AG10803 (cell line): ENCODE results near the gene SDHB.

ENCODE experiments used
- DNase-seq: peaks from one replicate; pipeline ENCODE4 v3.0.0; 2010; ENCODE audit warnings: low read depth
- H3K4me3 ChIP-seq: 2 replicates; pipeline ENCODE4 v1.5.1; 2011; ENCODE audit warnings: mild to moderate bottlenecking, low read length, control low read depth
- CTCF ChIP-seq: conservative IDR thresholded peaks from 2 replicates; pipeline ENCODE4 v1.5.1; 2011; ENCODE audit warnings: mild to moderate bottlenecking, low read length, control low read depth, inconsistent platforms

SDHB gene

GRCh38 chr1:16998589-16998988 is 55.2 kb downstream of the SDHB start:
- no peak for TF ChIP-seq CTCF
- no peak for DNase-seq
- no peak overlapping the region for H3K4me3 ChIP-seq

GRCh38 chr1:16996845-16997244 is 57.0 kb downstream of the SDHB start:
- DNase-seq: no peak
- no peak overlapping the region for H3K4me3 ChIP-seq
- no peak for TF ChIP-seq CTCF

DNA sequence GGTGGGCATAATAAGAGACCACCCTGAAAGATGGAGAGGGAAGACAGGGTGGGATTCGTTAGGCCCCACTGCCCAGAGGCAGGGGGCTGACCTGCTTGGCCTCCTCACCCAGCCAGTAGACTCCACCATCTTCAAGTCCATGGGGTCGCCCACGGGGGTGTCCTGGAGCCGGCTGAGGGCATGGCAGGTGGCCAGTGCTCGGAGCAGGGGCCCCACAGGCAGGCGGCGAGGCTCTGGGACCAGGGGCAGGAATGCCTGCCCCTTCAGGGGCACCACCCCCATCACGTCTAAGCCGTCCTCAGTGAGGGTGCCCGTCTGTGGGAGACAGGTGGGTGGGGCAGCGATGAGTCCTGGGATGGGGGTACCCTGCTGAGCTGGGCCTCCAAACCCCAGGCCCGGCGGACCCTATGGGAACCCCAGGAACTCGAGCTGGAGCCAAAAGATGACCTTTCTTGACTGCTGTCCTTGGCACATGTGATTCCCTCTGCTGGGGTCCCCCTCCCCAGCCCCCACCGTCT is 60.3 kb downstream of the SDHB start:
- TF ChIP-seq CTCF: no peak
- no peak overlapping the region for H3K4me3 ChIP-seq
- no peak for DNase-seq

DNA sequence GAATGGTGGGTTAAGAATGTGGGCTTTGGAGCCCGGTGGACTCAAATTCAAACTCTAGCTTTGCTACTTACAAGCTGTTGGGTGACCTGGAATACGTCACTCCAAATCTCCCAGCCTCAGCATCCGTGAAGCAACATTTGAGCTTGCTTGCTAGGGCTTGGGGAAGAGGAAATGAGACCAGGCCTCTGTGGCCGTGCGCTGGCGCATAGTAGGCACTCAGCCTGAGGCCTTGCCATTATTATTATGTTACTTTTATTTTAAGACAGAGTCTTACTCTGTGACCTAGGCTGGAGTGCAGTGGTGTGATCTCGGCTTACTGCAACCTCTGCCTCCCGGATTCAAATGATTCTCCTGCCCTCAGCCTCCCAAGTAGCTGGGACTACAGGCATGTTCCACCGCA is 61.2 kb downstream of the SDHB start:
- H3K4me3 ChIP-seq: no peak overlapping the region
- no peak for TF ChIP-seq CTCF
- DNase-seq: no peak

- no peak overlapping the region for H3K4me3 ChIP-seq
- DNase-seq: no peak
- TF ChIP-seq CTCF: no peak
Measured at GRCh38 chr1:16992102-16992501, 61.7 kb downstream of the SDHB start.

DNA sequence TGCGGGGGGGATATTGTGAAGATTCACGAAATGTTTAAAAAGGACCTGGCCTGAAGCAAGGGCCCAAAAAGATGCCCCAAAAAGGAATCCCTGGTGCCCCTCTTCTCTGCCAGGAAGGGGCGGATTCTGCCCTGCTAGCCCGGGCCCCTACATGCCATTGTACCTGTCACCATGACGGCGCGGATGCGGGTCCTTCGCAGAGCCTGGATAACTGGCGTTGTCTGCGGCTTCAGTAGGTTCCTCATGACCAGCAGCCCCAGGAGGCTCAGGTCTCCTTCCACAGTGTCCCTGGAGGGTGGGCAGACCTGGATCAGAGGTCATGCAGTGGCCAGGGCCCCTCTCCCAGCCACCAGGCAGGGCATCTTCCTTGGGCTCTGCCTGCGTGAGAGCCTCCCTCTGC is 62.3 kb downstream of the SDHB start:
- no peak for DNase-seq
- TF ChIP-seq CTCF: no peak

DNA sequence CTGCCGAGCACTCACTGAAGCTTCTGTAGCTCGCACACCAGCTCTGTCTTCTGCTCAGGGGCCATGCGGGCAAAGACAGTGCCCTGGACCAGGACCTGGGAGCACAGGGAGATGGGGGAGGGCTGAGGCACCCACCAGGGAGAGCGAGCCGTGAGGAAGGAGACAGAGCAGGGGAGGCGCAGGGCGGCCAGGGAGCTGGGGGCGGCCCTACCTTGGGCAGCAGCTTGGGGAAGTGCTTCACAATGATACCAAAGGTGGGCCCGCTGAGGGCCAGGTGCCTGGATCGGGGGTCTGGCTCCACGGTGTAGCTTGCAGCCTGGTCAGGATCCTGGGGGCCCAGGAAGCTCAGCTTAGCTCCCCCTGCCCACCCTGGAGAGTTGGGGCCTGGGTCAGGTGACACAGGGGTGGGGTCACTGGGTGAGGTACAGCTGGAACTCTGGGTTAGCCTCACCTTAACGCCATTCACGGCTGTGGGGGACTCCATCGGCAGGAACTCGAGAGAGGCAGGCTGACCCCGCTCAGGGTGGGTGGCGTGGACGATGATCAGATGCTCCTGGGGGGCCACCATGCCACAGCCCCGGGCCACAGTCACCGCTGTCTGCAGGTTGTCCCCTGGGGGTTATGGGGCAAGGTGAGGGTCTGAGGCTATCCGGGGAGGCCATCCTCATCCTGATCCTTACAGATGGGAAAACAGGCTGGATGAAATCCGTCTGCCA is 64.0 kb downstream of the SDHB start:
- TF ChIP-seq CTCF: no peak
- H3K4me3 ChIP-seq: no peak overlapping the region
- no peak for DNase-seq

More for the DNA sequence above, 62.3 kb downstream of the SDHB start:
- no peak overlapping the region for H3K4me3 ChIP-seq
